Embryonic facial prominence (tissue), 1 donor: ENCODE results near the gene MEF2C.
"Not testable (repeated sequence)": the region's sequence is repeated elsewhere in the genome, so short reads cannot be mapped to it uniquely, and the experiment has no call there.

Source experiments
- DNase-seq: peaks from one replicate; pipeline ENCODE4 v3.0.0-alpha.2; 2016; ENCODE audit errors: extremely low spot score

The MEF2C gene

GRCh38 chr5:88803309-88803708, 79.7 kb downstream of the MEF2C start:
- no peak for DNase-seq

- no peak for DNase-seq
These were observed 82.9 kb downstream of the MEF2C start for GRCh38 chr5:88799938-88800535.

DNA sequence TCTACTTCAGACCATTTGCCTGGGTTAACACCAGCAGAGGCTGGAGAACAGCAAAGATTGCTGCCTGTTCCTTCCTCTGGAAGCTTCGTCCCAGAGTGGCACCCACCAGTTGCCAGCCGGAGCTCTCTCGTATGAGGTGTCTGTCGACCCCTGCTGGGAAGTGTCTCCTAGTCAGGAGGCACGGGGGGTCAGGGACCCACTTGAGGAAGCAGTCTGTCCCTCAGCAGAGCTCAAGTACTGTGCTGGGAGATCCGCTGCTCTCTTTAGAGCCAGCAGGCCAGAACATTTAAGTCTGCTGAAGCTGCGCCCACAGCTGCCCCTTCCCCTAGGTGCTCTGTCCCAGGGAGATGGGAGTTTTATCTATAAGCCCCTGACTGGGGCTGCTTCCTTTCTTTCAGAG, 84.1 kb downstream of the MEF2C start:
- not testable (repeated sequence) for DNase-seq

DNA sequence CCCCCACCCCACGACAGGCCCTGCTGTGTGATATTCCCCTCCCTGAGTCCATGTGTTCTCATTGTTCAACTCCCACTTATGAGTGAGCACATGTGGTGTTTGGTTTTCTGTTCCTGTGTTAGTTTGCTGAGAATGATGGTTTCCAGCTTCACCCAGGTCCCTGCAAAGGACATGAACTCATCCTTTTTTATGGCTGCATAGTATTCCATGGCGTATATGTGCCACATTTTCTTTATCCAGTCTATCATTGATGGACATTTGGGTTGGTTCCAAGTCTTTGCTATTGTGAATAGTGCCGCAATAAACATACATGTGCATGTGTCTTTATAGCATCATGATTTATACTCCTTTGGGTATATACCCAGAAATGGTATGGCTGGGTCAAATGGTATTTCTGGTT, 89.2 kb downstream of the MEF2C start:
- not testable (repeated sequence) for DNase-seq

GRCh38 chr5:88792144-88792840, 90.7 kb downstream of the MEF2C start:
- DNase-seq = no peak

DNA sequence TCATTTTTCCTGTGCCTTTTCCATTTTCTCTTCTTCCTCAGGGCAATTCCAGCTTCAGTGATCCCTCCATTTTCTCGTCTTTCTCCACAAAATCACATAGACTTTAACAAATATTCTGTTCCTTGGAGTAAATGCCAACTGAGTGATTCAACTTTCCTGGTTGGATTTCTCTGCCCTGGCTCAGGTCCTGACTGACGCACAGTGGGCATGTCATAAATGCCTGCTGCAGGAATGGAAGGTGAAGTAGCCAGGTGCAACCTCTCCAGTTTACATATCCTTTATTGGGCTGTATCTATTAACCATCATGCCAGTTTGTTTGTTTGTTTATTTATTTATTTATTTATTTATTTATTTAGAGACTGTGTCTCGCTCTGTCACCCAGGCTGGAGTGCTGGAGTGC, 95.1 kb downstream of the MEF2C start:
- DNase-seq = no peak

DNA sequence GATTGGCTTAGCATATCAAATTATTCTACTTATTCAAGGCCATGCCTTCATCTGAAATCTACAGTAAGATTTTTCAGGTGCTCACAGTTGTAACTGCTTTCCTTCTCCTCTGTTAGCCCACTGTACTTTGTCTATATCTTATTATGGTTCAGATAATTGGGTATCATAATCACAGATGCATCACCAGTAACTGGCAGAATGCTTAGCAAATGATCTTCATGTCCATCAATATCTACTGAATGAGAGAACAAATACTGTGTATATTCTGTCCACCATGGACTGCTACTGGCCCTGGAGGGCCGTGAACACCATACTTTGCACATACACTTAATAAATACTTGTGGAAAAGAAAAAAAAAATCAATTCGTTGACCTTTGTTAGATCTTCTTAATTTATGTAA, 96.2 kb downstream of the MEF2C start:
- no peak for DNase-seq

GRCh38 chr5:88785746-88786565, 97.0 kb downstream of the MEF2C start:
- peak; percentile 88 for DNase-seq

DNA sequence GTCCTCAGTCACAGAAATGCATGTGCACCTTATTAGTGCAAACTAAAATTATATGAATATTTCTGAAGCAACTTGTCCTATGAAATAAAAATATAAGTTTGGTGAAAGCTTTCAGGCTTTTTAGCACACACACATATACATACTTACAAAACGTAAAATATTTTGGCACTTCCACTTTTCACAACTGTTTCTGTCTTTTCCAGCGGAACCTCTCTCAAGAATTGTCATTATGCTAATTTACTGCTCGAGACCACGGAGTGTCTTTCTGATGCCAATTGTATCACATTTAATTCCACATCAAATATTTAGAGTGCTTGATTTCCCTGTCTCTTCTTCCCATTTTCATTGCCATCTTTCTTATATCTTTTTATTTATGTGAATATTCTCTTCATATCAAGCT, 100.4 kb downstream of the MEF2C start:
- DNase-seq = no peak

- DNase-seq = no peak
These were observed 102.2 kb downstream of the MEF2C start for GRCh38 chr5:88780736-88781135.

DNA sequence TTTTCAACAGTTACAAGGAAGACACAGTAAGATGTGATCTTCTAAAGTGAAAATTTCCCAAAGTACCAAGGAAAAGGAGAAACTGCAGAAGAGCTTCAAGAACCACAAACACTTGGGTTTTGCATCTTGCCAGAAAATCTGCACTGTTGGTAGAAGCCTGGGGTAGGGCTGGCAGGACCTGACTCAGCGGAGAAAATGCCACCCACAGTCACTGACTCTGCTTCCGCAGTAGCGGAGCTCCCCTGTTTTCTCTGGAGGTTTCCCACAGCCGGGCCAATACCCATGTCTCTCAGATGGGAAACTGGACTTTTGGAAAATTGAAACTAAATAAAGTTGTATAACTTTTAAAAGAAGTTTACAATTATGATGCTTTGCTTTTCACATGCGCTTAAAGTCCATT, 104.2 kb downstream of the MEF2C start:
- DNase-seq = no peak

DNA sequence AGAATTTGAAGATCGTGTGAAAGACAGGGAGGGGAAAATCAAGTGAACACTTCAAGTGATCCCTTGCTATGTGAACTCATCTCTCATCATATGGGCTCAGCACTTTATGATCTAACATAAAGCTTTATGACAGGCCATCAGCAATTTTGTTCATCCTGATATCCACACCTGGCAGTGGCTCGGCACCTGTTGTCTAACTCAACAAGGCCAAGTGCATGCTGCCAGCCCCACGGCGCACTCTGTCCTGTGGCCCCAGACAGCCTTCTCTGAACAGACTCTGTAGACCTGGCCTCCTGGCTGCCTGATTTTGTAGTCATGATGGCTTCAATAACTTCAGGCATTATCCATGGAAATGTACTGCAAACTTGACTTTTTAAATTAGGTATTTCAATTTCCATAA, 106.3 kb downstream of the MEF2C start:
- no peak for DNase-seq

- no peak for DNase-seq
These were observed 110.2 kb downstream of the MEF2C start for GRCh38 chr5:88772831-88773230.

- no peak for DNase-seq
These were observed 110.9 kb downstream of the MEF2C start for GRCh38 chr5:88772047-88772446.

DNA sequence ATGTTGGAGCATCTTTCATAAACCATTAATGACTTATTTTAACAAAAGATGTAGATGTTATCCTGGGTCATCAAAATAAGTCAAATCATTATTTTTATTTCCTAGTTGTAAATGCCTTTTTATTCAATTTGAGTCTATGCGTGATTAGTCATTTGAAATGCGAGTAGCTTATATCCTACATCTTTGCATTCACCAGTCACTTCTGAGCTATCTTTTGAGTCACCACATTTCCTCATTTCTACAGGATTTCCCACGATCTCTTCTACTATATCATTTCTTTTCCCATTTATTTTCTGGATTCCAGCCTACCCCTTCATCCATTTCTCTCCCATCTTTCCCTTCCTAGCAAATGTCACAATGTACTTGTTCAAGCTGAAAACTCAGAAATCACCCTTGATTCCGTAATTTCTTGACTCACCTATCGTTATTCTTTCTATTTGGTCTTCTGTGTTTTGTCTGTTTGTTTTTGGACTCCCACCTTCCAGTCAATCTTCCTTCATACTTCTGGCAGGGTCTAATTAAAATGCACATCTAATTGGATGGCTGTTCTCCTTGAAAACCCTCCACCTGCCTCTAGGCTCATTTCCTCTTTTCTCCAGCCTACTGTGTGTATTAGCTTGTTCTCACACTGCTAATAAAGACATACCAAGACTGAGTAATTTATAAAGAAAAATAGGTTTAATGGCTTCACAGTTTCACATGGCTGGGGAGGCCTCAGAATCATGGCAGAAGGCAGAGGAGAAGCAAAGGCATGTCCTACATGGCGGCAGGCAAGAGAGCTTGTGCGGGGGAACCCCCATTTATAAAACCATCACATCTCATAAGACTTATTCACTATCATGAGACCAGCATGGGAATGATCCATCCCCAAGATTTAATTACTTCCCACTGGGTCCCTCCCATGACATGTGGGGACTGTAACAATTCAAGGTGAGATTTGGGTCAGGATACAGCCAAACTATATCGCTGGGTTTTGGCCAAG, 112.4 kb downstream of the MEF2C start:
- no peak for DNase-seq

- no peak for DNase-seq
These were observed 113.8 kb downstream of the MEF2C start for GRCh38 chr5:88769165-88769564.

DNA sequence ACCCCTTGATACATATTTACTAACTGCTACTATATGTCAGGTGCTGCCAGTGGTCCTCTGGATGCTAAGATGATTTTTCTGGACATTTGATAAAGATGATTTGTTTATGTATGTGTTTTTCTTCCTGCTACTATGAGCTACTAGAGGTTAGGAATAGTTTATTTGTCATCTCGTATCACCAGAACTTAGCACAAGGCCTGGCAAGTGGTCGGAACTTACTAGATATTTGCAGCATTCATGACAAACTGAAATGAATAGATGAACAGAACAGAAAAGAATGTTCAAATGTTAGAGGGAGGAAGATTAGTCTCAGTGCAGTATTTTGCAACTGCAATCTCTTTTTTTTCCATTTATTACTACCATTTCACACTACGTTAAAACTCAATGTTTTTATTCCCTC, 114.6 kb downstream of the MEF2C start:
- DNase-seq = no peak

DNA sequence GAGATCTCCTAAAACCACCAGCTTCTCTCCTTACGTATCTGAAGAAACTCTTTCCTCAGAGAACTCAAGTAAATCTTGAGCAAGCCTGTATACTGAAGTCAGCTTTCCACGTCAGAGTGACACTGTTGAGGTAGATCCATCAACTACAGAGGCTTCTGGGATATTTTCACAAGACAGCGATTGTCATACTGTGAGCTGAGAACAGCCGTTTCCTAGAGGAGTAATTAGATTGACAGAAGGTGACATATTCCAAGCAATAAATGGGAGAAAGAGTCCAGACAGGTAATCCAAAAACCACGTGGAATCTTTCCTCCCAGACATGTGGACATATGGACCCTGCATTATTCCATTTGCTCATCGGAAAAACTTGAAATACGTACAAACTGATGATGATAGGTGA, 117.2 kb downstream of the MEF2C start:
- DNase-seq = no peak

- DNase-seq = no peak
These were observed 117.8 kb downstream of the MEF2C start for GRCh38 chr5:88765171-88765570.

DNA sequence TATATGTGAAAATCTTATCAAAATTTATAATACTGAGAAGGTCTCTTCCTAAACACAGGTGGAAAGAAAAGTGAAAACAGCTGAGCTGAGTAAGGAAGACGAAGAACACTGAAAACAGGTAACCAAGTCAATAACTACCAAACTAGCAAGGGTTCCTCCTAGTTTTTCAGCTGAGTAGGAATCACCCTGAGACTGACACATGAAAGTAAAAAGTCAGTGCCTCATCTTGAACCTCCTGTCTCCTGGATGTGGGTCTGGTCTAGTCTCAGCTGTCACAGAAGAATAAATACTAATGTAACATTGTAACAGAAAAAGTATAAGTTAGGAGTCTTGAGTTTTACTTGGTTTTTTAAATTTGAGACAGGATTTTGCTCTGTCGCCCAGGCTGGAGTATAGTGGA, 121.0 kb downstream of the MEF2C start:
- DNase-seq = no peak

DNA sequence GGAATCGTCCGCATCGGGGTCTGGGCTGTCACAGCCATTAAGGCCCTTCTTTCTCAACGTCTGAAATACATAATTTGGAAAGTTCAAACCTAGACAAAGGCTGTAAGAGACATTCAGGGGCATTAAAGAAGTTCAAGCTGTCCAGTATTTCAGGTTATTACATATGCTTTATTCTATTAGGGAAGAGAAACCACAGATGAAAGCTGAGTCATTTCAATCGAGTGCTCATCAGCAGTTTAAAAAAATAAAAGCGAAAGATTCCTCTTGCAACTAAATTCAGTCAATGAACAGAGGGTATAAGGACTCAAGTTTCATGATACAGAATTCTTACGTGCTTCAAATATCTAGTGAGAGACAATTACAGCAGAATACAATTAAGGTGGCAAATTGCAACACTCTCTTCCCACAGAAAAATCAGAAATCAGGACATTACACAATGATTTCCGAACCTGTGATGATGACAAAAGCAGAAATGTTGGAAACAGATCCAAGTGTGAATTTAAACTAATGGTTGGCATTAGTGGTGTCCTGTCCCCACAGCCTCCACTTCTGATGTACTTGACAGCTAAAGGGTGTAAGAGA, 121.6 kb downstream of the MEF2C start:
- no peak for DNase-seq
